ENCODE data around the gene ITPRIP.

DNA sequence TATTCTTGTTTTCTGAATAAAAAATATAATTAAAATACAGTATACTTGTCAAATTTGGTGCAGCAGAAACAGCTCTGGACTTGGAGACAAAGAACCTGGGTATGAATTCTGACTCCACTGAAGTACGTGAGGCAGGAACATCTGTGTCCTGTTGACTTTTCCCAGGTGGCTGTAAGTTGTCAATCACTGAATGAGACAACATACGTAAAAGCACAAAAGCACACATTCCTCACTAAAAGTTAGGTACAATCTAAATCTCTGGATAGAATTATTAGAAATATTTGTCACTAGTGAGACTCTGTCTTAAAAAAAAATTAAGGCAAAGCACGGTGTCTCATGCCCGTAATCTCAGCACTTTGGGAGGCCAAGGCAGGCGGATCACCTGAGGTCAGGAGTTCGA lies 33.5 kb upstream of the ITPRIP start:
- no peak for TF ChIP-seq TAF1 (IDR thresholded peaks at IDR 0.05; ENCODE audit: low read depth)
- TF ChIP-seq YY1 (IDR thresholded peaks at IDR 0.05; ENCODE audit: low read depth): no peak
- TF ChIP-seq, protein P1, sequence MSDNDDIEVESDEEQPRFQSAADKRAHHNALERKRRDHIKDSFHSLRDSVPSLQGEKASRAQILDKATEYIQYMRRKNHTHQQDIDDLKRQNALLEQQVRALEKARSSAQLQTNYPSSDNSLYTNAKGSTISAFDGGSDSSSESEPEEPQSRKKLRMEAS (IDR thresholded peaks at IDR 0.05): no peak
- no peak for TF ChIP-seq NFIC (IDR thresholded peaks at IDR 0.05)
- no peak for TF ChIP-seq RAD21 (IDR thresholded peaks at IDR 0.05; ENCODE audit: low read depth)
- no peak for TF ChIP-seq TCF12 (IDR thresholded peaks at IDR 0.05; ENCODE audit: low read depth)
- no peak for TF ChIP-seq FOXM1 (IDR thresholded peaks at IDR 0.05; ENCODE audit: borderline replicate concordance, low read depth)
- TF ChIP-seq, protein P2, sequence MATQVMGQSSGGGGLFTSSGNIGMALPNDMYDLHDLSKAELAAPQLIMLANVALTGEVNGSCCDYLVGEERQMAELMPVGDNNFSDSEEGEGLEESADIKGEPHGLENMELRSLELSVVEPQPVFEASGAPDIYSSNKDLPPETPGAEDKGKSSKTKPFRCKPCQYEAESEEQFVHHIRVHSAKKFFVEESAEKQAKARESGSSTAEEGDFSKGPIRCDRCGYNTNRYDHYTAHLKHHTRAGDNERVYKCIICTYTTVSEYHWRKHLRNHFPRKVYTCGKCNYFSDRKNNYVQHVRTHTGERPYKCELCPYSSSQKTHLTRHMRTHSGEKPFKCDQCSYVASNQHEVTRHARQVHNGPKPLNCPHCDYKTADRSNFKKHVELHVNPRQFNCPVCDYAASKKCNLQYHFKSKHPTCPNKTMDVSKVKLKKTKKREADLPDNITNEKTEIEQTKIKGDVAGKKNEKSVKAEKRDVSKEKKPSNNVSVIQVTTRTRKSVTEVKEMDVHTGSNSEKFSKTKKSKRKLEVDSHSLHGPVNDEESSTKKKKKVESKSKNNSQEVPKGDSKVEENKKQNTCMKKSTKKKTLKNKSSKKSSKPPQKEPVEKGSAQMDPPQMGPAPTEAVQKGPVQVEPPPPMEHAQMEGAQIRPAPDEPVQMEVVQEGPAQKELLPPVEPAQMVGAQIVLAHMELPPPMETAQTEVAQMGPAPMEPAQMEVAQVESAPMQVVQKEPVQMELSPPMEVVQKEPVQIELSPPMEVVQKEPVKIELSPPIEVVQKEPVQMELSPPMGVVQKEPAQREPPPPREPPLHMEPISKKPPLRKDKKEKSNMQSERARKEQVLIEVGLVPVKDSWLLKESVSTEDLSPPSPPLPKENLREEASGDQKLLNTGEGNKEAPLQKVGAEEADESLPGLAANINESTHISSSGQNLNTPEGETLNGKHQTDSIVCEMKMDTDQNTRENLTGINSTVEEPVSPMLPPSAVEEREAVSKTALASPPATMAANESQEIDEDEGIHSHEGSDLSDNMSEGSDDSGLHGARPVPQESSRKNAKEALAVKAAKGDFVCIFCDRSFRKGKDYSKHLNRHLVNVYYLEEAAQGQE (IDR thresholded peaks at IDR 0.05; ENCODE audit: low read depth): no peak
- no peak for TF ChIP-seq ZBTB7A (IDR thresholded peaks at IDR 0.05; ENCODE audit: low read depth)
- TF ChIP-seq EP300 (IDR thresholded peaks at IDR 0.05; ENCODE audit: borderline replicate concordance): no peak
- no peak for TF ChIP-seq EGR1 (IDR thresholded peaks at IDR 0.05)

Measured in Ishikawa (cell line).